Suppressor macrophage treated with lipopolysaccharide for 4 hours (primary cell): ENCODE data around the gene ANKRD34A.
A peak's percentile ranks its signal among the peaks of the same experiment; 100 is the strongest.

Experiments used
- DNase-seq: peaks from one replicate; pipeline ENCODE4 v3.0.0-alpha.2; 2020

The ANKRD34A gene

DNA sequence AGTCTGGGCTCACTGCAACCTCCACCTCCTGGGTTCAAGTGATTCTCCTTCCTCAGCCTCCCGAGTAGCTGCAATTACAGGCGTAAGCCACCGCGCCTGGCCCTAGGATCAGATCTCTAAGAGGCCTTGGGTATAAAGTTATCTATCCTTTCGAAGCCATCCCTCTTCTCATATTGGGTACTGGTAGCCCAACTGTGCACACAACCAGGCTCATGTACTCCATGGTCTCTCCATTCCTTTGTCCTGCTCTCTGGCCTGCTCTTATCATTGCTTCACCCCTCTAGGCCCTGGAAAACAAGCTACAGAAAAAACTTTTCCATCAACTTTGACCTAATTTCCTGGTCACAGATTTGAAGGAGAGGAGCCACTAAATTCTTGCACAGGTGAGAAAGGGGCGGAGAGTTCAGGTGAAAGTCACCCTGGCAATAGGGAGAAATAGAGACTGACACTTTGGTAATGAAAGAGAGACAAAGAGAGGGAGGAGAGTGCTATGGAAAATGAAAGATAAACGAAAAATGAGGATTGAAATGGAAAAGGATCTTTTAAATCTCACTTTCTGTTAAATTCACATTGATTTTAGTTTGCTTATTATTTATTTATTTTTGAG, 26.0 kb upstream of the ANKRD34A start:
- no peak for DNase-seq

- no peak for DNase-seq
Measured at GRCh38 chr1:145988773-145989172, 24.4 kb upstream of the ANKRD34A start.

GRCh38 chr1:145987926-145988325, 23.6 kb upstream of the ANKRD34A start:
- no peak for DNase-seq

DNA sequence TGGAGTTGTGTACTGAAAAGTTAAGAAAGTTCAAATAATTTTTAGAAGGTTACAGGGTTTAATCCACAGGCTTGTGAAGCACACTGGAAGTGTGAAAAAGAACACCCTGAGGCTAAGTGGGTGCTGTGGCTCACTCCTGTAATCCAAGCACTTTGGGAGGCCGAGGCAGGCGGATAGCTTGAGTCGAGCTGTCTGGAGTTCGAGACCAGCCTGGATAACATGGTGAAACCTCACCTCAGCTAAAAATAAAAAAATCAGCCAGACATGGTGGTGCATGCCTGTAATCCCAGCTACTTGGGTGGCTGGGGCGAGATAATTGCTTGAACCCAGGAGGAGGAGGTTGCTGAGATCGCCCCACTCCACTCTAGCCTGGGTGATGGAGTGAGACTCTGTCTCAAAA, 22.2 kb upstream of the ANKRD34A start:
- DNase-seq = no peak

DNA sequence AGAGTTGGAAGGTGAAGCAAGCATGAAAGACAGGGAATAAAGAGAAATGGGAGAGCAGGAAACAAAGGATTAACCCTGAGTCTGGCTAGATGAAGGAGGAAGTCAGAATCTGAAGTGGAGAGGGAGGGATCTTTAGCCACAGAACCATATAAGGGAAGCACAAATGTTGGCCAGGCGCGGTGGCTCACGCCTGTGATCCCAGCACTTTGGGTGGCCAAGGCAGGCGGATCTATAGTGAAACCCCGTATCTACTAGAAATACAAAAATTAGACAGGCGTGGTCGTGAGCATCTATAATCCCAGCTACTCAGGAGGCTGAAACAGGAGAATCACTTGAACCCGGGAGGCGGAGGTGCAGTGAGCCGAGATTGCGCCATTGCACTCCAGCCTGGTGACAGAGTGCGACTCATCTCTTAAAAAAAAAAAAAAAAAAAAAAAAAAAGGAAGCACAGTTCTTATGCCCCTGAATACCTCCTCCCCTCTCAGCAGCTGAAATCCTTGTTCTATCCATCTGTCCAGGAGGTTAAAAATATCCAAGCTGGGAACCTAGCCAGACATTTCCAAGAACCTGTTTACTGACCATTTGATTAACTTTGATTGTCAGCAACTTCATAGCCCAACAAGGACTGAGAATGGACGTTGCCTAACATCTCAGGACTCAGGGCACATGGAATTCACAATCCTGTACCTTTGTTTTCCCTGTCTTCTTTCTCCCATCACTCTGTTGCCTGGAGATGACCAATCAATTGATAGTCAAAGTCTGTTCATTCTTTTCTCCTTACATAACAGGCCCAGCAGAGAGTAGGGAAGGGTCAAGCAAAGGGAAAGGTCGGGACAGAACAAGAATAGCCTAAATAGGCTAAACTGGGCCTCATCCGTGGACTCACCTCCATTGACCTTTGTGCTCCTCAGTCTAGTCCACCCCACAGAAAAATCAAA, 21.4 kb upstream of the ANKRD34A start:
- peak; percentile 64 for DNase-seq

DNA sequence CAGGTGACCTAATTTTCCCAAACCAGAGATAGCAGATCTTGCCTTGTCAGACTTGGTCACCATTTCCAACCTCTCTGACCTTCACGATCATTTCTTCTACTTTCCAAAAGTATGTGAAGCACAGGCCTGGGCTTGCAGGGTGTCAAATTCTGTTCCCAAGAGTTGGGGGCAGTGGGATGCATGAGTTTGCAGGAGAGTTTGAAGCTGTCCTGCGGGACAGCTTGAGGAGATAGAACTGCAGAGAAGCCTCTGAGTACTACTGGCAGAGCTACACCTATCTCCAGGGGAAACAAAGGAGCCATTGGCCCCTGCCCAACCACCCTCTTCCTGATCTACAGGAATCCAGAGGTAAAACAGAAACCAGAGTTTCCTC, 20.7 kb upstream of the ANKRD34A start:
- DNase-seq = no peak

- peak; percentile 54 for DNase-seq
Measured at GRCh38 chr1:145983960-145984830, 19.8 kb upstream of the ANKRD34A start.

GRCh38 chr1:145983206-145983675, 18.9 kb upstream of the ANKRD34A start:
- DNase-seq = peak; percentile 49

GRCh38 chr1:145982010-145982723, 17.8 kb upstream of the ANKRD34A start:
- DNase-seq = no peak

GRCh38 chr1:145980457-145980994, 16.2 kb upstream of the ANKRD34A start:
- no peak for DNase-seq

DNA sequence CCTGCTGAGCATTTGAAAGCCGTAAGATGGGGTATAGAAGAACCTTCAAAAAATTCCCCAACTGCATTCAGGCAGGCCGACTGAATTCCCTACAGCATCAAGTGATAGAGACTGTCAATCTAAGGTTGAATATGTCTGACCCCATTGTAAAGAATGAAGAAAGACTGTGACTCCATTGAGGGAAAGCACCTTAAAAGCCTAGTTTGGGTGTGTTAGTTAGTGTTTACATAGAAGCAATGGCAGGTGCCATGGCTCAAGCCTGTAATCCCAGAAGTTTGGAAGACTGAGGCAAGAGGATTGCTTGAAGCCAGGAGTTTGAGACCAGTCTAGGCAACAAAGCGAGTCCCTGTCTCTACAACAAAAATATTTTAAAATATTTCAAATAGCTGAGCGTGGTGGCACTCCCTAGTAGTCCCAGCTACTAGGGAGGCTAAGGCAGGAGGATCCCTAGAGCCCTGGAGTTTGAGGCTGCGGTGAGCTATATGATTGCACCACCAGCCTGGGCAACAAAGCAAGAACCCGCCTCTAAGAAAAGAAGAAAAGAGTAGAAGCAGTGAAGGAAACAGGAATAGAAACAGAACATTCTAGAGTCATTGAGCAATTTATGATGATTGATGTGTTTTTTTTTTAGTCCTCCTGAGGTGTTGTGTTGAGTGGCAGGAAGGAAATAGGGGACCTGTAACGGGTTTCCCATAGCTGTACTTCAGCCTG, 15.5 kb upstream of the ANKRD34A start:
- DNase-seq = peak; percentile 80

DNA sequence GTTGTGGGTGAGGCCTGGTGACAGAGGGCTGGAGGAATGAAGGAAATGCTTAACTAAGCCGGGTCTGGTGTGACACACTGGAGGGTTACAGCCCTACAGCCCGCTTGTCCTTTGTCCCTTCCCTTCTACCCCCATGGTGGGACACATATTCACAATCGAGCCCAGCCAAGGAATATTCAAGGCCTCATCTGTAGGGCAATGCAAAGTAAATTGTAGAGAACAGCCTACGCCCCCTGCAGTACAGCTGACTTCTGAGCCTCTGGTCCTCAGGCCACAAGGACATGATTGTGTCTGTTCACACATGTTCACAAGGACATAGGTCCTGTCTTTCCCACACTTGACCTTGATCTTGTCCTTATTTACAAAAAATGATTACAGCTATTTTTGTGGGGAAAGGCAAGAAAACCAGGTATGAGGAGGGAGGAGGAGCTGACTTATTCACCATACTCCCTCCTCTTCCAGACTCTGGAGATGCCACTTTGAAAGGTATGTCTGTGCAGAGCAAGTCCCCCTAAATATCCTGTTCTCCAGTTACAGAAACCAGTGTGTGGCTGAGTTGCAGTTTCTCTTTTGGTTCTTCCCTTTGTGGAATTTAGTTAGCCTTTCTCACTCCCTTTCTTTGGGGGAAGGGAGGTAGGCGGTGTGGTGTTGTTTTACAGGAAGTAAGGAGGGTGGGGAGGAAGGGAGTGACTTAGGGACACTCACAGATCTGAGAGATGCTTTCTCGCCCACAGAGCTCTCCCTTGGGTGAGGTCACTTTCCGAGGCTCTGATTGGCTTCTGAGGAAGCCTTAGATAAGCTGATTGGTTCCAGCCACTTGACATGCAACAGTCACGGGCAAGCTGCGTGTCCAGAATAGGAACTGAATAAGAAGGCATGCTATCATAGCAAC, 14.7 kb upstream of the ANKRD34A start:
- peak; percentile 99 for DNase-seq

- no peak for DNase-seq
Measured at GRCh38 chr1:145978471-145978853, 14.1 kb upstream of the ANKRD34A start.

GRCh38 chr1:145977486-145978470, 13.4 kb upstream of the ANKRD34A start:
- DNase-seq = peak; percentile 85

DNA sequence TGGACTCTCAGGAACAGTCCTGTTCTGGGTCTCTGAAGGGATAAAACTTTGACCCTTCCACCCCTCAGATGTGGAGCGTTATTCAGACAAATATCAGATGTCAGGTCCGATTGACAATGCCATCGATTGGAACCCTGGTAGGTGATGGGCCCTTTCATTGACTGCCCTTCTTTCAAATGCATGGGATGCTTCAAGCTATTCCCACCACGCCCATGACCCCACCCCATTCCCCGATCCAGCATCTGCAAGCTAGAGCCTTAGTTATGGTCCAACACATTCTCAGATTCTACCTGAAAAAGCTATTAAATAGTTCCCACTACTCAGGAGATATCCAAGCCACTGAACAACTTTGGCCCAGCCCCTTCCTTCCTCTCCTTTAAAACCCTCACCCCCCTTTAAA, 12.6 kb upstream of the ANKRD34A start:
- DNase-seq = no peak

- no peak for DNase-seq
Measured at GRCh38 chr1:145975216-145975615, 10.8 kb upstream of the ANKRD34A start.

DNA sequence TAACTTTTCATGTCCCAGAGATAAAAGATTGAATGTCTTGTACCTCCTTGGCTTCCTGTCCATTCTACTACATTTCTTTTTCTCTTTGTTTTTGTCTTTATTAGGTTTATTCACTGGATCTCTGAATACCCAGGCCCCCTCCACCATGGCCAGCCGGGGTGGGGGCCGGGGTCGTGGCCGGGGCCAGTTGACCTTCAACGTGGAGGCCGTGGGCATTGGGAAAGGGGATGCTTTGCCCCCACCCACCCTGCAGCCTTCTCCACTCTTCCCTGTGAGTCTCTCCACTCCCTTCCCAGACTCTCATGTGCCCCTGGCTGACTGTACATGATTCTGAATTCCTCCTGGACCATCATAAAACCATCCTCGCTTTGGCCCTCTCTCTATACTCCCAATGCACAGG, 10.3 kb upstream of the ANKRD34A start:
- DNase-seq = no peak

DNA sequence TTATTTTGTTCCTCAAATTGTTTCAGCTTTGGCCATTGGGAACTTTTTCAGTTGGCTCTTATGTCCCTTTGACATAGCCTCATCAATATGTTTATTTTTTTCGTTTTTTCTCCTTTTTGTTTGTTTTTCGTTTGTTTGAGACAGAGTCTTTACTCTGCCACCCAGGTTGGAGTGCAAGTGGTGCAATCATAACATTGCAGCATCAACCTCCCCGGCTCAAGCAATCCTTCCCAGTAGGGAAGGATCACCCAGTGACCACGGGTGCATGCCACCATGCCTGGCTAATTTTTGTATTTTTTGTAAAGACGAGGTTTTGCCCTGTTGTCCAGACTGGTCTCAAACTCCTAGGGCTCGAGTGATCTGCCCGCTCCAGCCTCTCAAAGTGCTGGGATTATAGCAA, 8.2 kb upstream of the ANKRD34A start:
- DNase-seq = no peak

GRCh38 chr1:145967288-145967687, 2.9 kb upstream of the ANKRD34A start:
- no peak for DNase-seq
